ENCODE measurements around the gene ZNF500. TPM values are rescaled to one million over a fixed set of nuclear protein-coding genes. Genes with fewer than 3 reads are reported as not detected.

Gene ZNF500
- total RNA-seq, 2 experiments from 2014 or later: 8.9 to 11.2 TPM

DNA sequence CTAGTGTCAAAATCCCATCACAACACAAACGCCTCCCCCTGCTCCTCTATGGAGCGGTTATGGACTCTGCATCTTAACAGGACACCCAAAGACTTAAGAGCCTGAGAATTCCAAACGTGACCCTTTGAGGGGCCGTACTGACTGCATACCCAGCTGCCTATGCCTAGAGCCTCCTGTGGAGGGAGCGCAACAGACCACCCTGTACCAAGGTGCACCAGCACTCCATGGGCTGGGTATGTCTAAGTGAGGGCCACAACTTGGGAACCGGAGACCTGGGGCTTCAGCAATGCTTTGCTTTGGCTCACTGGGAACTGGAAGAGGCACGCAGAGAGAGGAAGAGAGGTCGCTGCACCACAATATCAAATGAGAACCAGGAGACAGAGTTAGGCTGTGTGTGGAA is 38.3 kb downstream of the ZNF500 start:
- H3K4me3 Mint-ChIP-seq: no peak overlapping the region
- CTCF ChIA-PET: no interaction called here
- H3K27ac Mint-ChIP-seq: no peak overlapping the region
- no peaks in the 10 kb centered on the region for H3K27me3 Mint-ChIP-seq (ENCODE audit: low read depth)
- H3K9me3 Mint-ChIP-seq: no peaks in the 10 kb centered on the region
- DNase-seq: no peak
- intact Hi-C loops (cut with micrococcal nuclease): no loop called here
- H3K4me1 Mint-ChIP-seq (ENCODE audit: low read depth): peaks cover 10% of the 10 kb centered on the region
- H3K36me3 Mint-ChIP-seq (ENCODE audit: low read depth): peaks cover 6% of the 10 kb centered on the region

DNA sequence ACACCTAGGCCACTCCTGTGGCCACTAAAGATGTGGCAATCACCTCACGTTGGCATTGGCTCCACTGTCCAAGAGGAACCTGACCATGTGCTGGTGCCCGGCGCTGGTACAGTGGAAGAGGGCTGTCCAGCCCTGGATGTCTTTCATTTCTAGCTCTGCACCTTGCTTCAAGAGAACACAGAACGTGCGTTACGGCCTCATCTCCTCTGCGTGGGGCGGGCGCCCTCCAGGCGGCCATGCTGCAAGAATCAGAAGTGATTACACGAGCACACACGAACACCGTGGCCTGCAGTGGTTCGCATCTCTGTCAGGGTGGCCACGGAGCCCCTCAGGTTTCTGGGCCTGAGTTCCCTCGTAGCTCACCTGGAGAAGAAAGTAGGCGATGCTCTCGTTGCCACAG is 40.3 kb downstream of the ZNF500 start:
- no peaks in the 10 kb centered on the region for H3K9me3 Mint-ChIP-seq
- H3K27me3 Mint-ChIP-seq (ENCODE audit: low read depth): no peaks in the 10 kb centered on the region
- intact Hi-C loops (cut with micrococcal nuclease): no loop called here
- no peaks in the 10 kb centered on the region for H3K4me1 Mint-ChIP-seq (ENCODE audit: low read depth)
- no peak overlapping the region for H3K4me3 Mint-ChIP-seq
- peaks cover 12% of the 10 kb centered on the region for H3K36me3 Mint-ChIP-seq (ENCODE audit: low read depth)
- no peak overlapping the region for H3K27ac Mint-ChIP-seq
- CTCF ChIA-PET: no interaction called here
- no peak for DNase-seq

DNA sequence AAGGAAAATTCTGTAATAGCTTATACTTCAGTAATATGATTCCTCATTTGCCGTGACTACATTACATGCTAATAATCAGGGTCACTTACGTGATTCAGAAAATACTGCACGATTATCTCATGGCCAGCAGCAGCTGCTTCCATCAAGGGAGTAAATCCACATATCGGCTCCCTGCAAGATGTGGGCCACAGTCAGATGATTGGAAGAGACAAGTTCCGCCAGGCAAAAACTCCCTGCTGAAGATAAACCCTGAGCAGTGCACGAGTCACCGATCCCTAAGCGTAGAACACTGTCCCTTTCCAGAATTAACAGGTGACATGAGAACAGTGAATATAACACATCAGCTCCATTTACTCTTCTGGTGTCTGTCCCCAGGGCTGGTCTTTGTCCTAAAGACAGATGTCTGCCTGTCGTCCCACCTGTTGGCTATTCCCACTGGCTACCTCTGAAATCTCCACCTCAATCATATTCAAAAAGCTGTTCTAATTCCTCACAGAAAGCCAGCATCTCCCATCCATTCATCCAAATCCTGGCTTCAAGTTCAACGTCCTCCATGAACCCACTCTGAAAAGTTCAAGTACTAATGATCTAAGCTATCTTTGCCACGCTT is 42.2 kb downstream of the ZNF500 start:
- Mint-ChIP-seq H3K27me3 (ENCODE audit: low read depth) (no peaks in the 10 kb centered on the region), H3K4me1 (ENCODE audit: low read depth) (no peaks in the 10 kb centered on the region), H3K9me3 (no peaks in the 10 kb centered on the region), H3K27ac (no peak overlapping the region), H3K4me3 (no peak overlapping the region), H3K36me3 (ENCODE audit: low read depth) (peaks cover 12% of the 10 kb centered on the region)
- DNase-seq: no peak
- CTCF ChIA-PET: interaction anchor here (0.7 kb wide), 1 partner anchor 175 kb away, joined by 3 read pairs; no protein-coding TSS in a partner anchor
- intact Hi-C loops (cut with micrococcal nuclease): no loop called here

DNA sequence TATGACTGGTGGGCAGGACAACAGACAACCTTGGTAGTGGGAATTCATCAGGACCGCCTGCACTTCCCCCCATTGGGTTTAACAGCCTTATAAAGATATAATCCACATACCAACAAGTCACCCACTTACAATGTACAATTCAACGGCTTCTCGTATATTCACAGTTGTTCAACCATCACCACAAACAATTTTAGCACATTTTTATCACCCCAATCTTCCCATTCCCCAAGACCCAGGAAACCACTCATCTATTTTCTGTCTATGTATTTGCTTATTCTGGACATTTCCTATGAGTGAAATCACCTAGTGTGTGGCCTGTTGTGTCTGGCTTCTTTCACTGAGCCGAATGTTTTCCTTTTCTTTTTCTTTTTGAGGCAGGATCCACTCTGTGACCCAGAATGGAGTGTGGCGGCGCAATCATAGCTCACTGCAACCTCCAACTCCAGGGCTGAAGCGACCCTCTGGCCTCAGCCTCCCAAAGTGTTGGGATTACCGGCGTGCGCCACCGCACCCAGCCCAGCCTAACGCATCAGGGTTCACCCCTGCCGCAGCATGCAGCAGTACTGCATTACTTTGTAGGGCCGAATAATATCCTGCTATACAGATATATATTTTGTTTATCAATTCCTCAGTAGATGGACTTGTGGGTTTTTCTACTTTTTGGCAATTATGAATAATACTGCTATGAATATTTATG is 43.7 kb downstream of the ZNF500 start:
- Mint-ChIP-seq H3K4me1 (ENCODE audit: low read depth) (no peaks in the 10 kb centered on the region), H3K27ac (no peak overlapping the region), H3K27me3 (ENCODE audit: low read depth) (no peaks in the 10 kb centered on the region), H3K9me3 (no peaks in the 10 kb centered on the region), H3K4me3 (no peak overlapping the region), H3K36me3 (ENCODE audit: low read depth) (peaks cover 7% of the 10 kb centered on the region)
- no peak for DNase-seq
- intact Hi-C loops (cut with micrococcal nuclease): no loop called here
- CTCF ChIA-PET: interaction anchor here (0.6 kb wide), 1 partner anchor 892 kb away, joined by 3 read pairs; no protein-coding TSS in a partner anchor

DNA sequence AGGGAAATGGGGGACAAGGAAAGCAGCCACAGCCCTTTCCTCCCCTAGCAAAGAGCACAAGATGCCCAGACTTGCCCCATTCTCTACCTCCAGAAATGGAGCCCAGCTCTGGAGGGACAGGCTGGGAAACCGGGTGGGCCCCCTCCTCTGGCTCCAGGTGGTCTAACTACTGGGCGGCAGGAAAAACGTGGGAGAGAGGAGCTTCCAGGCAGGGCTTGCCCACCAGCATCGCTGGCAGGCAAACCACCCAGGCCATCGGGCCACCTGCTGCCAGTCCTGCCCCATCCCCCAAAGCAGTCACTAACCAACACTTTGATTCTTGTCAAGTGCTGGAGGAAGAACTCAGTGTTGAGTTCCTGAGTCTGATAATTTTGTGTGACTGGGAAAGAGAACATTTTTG is 48.5 kb downstream of the ZNF500 start:
- no peaks in the 10 kb centered on the region for H3K27me3 Mint-ChIP-seq (ENCODE audit: low read depth)

DNA sequence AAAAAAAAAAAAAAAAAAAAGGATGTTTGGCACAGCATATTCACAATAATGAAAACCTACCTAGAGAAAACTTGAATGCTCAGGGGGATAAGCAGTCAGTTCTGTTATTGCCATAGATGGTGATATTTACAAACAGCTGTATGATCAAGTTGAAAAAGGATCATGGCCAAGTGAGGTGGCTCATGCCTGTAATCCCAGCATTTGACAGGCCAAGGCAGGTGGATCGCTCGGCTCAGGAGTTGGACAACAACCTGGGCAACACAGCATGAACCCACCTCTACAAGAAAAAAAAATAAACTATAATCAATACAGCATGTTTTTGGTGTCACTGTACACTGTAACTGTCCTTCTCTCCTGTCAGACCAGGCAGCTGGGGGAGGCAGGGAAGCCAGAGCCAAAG is 52.0 kb downstream of the ZNF500 start:
- H3K27me3 Mint-ChIP-seq (ENCODE audit: low read depth): no peaks in the 10 kb centered on the region
- H3K36me3 Mint-ChIP-seq (ENCODE audit: low read depth): peaks cover 10% of the 10 kb centered on the region
- H3K4me3 Mint-ChIP-seq: no peak overlapping the region
- no peak for DNase-seq
- intact Hi-C loops (cut with micrococcal nuclease): no loop called here
- H3K4me1 Mint-ChIP-seq (ENCODE audit: low read depth): no peaks in the 10 kb centered on the region
- no peaks in the 10 kb centered on the region for H3K9me3 Mint-ChIP-seq
- no peak overlapping the region for H3K27ac Mint-ChIP-seq
- CTCF ChIA-PET: interaction anchor here (0.6 kb wide), 2 partner anchors 91 to 206 kb away, joined by 3 read pairs; no protein-coding TSS in a partner anchor

More for the DNA sequence above, 48.5 kb downstream of the ZNF500 start:
- intact Hi-C loops (cut with micrococcal nuclease): no loop called here
- no peak for DNase-seq
- peaks cover 10% of the 10 kb centered on the region for H3K36me3 Mint-ChIP-seq (ENCODE audit: low read depth)
- CTCF ChIA-PET: no interaction called here
- no peaks in the 10 kb centered on the region for H3K4me1 Mint-ChIP-seq (ENCODE audit: low read depth)
- H3K27ac Mint-ChIP-seq: no peak overlapping the region
- no peak overlapping the region for H3K4me3 Mint-ChIP-seq
- H3K9me3 Mint-ChIP-seq: no peaks in the 10 kb centered on the region

DNA sequence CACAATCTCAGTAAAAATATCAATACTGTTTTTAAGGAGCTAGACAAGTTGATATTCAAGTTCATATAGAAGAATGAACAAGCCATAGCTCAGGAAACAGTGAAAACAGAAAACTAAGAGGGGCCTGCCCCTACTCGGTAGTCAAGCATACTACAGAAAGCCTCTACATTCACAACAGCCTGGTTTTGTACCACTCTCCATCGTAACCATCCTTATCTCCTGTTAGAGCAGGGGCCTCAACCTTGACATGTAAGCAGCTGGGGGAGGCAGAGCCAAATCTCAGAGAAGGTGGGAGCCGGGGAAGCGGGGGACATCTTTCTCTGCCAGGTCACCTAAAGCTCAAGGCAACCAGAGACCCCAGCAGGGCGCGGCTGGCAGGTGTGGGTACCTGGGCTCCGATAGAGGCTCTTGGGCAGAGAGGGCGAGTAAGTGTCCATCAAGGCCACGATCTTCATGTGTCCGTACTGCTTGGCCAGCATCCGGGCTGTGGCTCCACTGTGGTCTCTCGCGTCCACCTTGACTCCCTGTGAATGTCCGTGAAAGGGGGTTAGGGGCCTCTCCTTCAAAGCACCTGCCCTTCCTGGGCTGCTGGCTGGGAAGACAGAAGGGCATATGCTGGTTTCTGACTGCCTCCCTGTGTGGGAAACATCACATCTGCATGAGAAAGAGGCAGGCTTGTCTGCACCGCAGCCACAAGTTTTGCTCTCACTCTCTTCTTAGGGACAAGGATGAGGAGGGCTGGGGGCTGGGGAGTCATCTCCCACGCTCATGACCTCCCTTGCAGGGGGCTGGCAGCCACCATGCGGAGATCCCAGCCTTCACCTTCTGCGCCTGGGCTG is 53.1 kb downstream of the ZNF500 start:
- intact Hi-C loops (cut with micrococcal nuclease): no loop called here
- H3K36me3 Mint-ChIP-seq (ENCODE audit: low read depth): peaks cover 15% of the 10 kb centered on the region
- H3K9me3 Mint-ChIP-seq: no peaks in the 10 kb centered on the region
- H3K27me3 Mint-ChIP-seq (ENCODE audit: low read depth): no peaks in the 10 kb centered on the region
- no peaks in the 10 kb centered on the region for H3K4me1 Mint-ChIP-seq (ENCODE audit: low read depth)
- CTCF ChIA-PET: no interaction called here
- no peak overlapping the region for H3K4me3 Mint-ChIP-seq
- H3K27ac Mint-ChIP-seq: no peak overlapping the region
- DNase-seq: no peak

DNA sequence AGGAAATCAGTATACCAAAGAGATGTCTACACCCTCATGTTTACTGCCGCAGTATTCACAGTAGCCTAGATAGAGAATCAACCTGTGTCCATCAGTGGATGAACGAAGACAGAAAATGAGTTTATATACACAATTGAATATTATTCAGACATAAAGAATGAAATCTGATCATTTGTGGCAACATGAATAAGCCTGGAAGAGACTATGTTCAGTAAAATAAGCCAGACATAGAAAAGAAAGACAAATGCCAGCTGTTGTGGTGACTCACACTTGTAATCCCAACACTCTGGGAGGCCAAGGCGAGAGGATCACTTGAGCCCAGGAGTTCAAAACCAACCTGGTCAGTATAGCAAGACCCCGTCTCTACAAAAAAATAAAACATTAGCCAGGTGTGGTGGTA is 57.5 kb downstream of the ZNF500 start:
- no peak overlapping the region for H3K27ac Mint-ChIP-seq
- no peaks in the 10 kb centered on the region for H3K27me3 Mint-ChIP-seq (ENCODE audit: low read depth)
- CTCF ChIA-PET: no interaction called here
- no peaks in the 10 kb centered on the region for H3K4me1 Mint-ChIP-seq (ENCODE audit: low read depth)
- intact Hi-C loops (cut with micrococcal nuclease): no loop called here
- no peak for DNase-seq
- no peak overlapping the region for H3K4me3 Mint-ChIP-seq
- H3K9me3 Mint-ChIP-seq: no peaks in the 10 kb centered on the region
- peaks cover 24% of the 10 kb centered on the region for H3K36me3 Mint-ChIP-seq (ENCODE audit: low read depth)

DNA sequence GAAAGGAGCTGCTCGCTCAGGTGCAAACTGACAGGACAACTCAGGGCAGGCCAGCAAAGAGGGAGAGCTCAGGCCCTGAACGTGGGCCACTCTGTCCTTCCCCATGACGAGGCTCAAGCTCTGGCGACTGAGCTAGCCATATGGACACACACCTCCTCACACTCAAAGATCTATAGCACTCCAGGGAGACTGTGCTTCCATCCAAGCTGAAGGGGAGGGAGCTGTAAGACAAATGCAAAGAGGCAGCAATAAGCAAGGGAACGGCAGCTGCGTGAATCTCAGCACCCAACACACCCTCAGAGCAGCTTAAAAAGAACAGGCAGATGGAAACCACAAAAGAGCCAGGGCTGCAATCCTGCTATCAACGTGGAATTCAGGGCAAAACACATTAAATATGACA is 60.1 kb downstream of the ZNF500 start:
- Mint-ChIP-seq H3K4me1 (ENCODE audit: low read depth) (no peaks in the 10 kb centered on the region), H3K27ac (no peak overlapping the region), H3K36me3 (ENCODE audit: low read depth) (peaks cover 22% of the 10 kb centered on the region), H3K27me3 (ENCODE audit: low read depth) (no peaks in the 10 kb centered on the region), H3K9me3 (no peaks in the 10 kb centered on the region), H3K4me3 (no peak overlapping the region)
- CTCF ChIA-PET: no interaction called here
- intact Hi-C loops (cut with micrococcal nuclease): no loop called here
- no peak for DNase-seq

DNA sequence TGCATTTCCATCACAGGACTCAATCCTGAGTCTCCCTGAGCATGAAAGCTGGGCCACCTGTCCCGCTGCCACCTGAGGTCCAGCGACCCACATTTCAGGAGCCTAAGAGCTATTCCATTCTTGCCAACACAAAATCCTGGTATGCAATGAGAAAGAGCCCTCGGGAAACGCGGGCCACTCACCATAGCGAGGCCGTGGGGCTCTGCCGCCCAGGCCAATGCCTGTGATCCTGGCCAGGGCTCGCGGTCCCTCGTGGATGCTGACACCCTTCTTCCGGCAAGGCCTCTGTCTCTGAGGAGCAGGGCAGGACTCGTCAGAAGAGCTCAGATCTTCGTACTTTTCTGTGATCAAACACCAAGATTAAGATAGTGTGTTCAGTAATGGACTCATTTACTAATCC is 62.0 kb downstream of the ZNF500 start:
- intact Hi-C loops (cut with micrococcal nuclease): no loop called here
- peaks cover 19% of the 10 kb centered on the region for H3K36me3 Mint-ChIP-seq (ENCODE audit: low read depth)
- no peak for DNase-seq
- CTCF ChIA-PET: interaction anchor here (0.5 kb wide), 1 partner anchor 165 kb away, joined by 3 read pairs; no protein-coding TSS in a partner anchor
- no peaks in the 10 kb centered on the region for H3K9me3 Mint-ChIP-seq
- H3K27me3 Mint-ChIP-seq (ENCODE audit: low read depth): no peaks in the 10 kb centered on the region
- no peak overlapping the region for H3K4me3 Mint-ChIP-seq
- no peak overlapping the region for H3K27ac Mint-ChIP-seq
- peaks cover 3% of the 10 kb centered on the region for H3K4me1 Mint-ChIP-seq (ENCODE audit: low read depth)

DNA sequence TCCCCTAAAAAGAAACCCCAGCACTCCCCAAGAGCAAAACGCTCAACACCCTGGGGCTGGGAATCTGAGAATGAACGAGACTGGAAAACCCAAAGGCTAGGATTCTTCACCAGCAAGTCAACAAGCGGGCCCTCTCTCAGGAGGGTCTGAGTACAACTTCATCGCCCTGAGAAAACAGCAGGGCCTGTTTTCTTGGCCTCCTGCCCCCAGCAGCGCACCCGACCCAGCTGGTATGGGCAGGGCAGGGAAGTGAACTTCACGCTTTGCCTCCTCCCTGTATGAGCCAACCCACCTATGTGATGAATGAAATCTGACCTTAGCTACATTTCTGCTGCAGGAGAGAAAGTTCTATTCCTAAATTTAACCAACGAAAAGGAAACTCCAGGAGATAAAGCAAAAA is 62.5 kb downstream of the ZNF500 start:
- intact Hi-C loops (cut with micrococcal nuclease): no loop called here
- Mint-ChIP-seq H3K9me3 (no peaks in the 10 kb centered on the region), H3K4me1 (ENCODE audit: low read depth) (peaks cover 3% of the 10 kb centered on the region), H3K27ac (no peak overlapping the region), H3K27me3 (ENCODE audit: low read depth) (no peaks in the 10 kb centered on the region), H3K36me3 (ENCODE audit: low read depth) (peaks cover 18% of the 10 kb centered on the region), H3K4me3 (no peak overlapping the region)
- CTCF ChIA-PET: no interaction called here
- DNase-seq: no peak

DNA sequence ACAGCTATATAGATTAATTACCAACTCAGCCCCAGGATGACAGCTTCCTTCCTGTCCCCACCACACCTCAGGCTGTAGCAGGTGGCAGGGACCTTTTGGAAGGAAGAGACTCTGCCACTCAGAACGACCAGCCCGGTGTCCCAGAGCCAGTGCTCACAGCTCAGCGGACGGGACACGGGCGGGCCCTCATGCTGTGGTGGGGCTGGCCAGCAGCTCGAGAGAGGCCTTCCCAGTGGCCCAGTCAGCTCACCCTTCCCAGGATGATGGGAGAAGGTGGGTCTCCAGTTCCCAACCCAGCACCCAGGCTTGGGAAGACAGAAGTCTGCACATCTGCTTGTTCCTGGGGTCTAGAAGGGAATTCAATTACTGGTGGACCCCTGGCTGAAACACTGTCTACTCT is 63.1 kb downstream of the ZNF500 start:
- Mint-ChIP-seq H3K4me1 (ENCODE audit: low read depth) (peaks cover 3% of the 10 kb centered on the region), H3K27ac (no peak overlapping the region), H3K4me3 (no peak overlapping the region), H3K36me3 (ENCODE audit: low read depth) (peaks cover 19% of the 10 kb centered on the region), H3K27me3 (ENCODE audit: low read depth) (no peaks in the 10 kb centered on the region), H3K9me3 (no peaks in the 10 kb centered on the region)
- CTCF ChIA-PET: no interaction called here
- intact Hi-C loops (cut with micrococcal nuclease): no loop called here
- no peak for DNase-seq

DNA sequence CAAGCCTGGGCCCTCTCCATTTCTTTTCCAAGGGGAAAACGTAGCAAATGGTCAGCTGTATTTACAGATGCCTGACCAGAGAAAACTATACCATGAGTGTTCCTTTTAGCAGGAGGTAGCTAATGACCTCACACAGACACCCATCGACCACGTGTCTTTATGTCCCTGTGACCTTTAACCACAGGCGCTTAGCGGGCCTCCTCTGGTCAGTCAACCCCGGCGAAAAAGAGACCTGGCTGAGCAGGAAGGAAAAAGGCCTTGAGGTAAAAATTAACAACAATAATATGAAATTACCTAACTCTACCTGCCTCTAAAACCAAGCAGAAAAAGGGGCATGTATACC is 64.5 kb downstream of the ZNF500 start:
- no peaks in the 10 kb centered on the region for H3K27me3 Mint-ChIP-seq (ENCODE audit: low read depth)
- H3K36me3 Mint-ChIP-seq (ENCODE audit: low read depth): peaks cover 15% of the 10 kb centered on the region
- CTCF ChIA-PET: no interaction called here
- intact Hi-C loops (cut with micrococcal nuclease): no loop called here
- no peaks in the 10 kb centered on the region for H3K9me3 Mint-ChIP-seq
- no peak overlapping the region for H3K27ac Mint-ChIP-seq
- DNase-seq: no peak
- H3K4me1 Mint-ChIP-seq (ENCODE audit: low read depth): peaks cover 3% of the 10 kb centered on the region
- H3K4me3 Mint-ChIP-seq: no peak overlapping the region
